K562 (cell line): ENCODE measurements around the gene CDC6. TPM values are rescaled to one million over a fixed set of nuclear protein-coding genes. Genes with fewer than 3 reads are reported as not detected.

Experiments
- ATAC-seq: fragments of 200-7000 bp; cut with Tn5 transposase; 3 replicates; pipeline ENCODE4 v1.9.1; 2020; ENCODE audit warnings: moderate library complexity
- BruUV-seq: library from RNA; stranded (reverse); fragments of 400-500 nt; replicated peaks from 2 replicates; lab custom pipeline; 2021; lab: Mats Ljungman, UMichigan
- CTCF ChIA-PET: fragments of 300-600 bp; formaldehyde crosslinking; extraction: SDS; loops from one replicate; lab custom pipeline; 2021; ENCODE audit warnings: low intra/inter-chr PET ratio; lab: Yijun Ruan, JAX
- POLR2A ChIA-PET: fragments of 300-600, 350-650 bp; sonication (Branson Sonifier 250); formaldehyde crosslinking; extraction: SDS; loops from one replicate; lab custom pipeline; 2021; ENCODE audit warnings: antibody characterized with exemption, inconsistent platforms; lab: Yijun Ruan, JAX
- DNase-seq, 4 experiments: peaks; one replicate each; pipeline versions ENCODE4 v3.0.0 to v3.0.0-alpha.2; 2011 to 2018; ENCODE audit warnings: low spot score in 3 of 4, mixed read lengths in 3 of 4; ENCODE audit errors: extremely low read depth in 1 of 4
- FAIRE-seq: peaks from 2 replicates; lab custom pipeline; 2011; peaks lifted over from hg19 to GRCh38; lab: Jason Lieb, UNC
- H2AFZ ChIP-seq: 2 replicates; pipeline ENCODE4 v1.6.0; 2011; ENCODE audit warnings: low read depth, low read length, control low read depth, inconsistent platforms
- H3K27ac ChIP-seq: fragments of 200-600 bp; 3 replicates; pipeline ENCODE4 v1.8.0; 2011; ENCODE audit warnings: low read depth, mild to moderate bottlenecking, control low read depth, inconsistent platforms, low read length, moderate library complexity, mixed read lengths; ENCODE audit errors: extremely low read depth
- H3K27me3 ChIP-seq, 2 experiments: fragments of 300-600 bp in 1 of 2; 2 replicates in 1 of 2; 3 replicates in 1 of 2; pipeline versions ENCODE4 v1.6.0 to v1.8.0; 2011; ENCODE audit warnings: inconsistent platforms in 2 of 2, low read length in 2 of 2, mild to moderate bottlenecking in 1 of 2, mixed read lengths in 1 of 2, moderate library complexity in 1 of 2; ENCODE audit not compliant: control insufficient read depth in 2 of 2, insufficient read depth in 2 of 2
- H3K36me3 ChIP-seq: fragments of 300-600 bp; 3 replicates; pipeline ENCODE4 v1.8.0; 2011; ENCODE audit warnings: mild to moderate bottlenecking, low read length, inconsistent platforms; ENCODE audit not compliant: control insufficient read depth, insufficient read depth
- H3K4me1 ChIP-seq, 2 experiments: fragments of 200-600 bp in 1 of 2; replicated peaks in 1 of 2; 2 replicates in 1 of 2; 3 replicates in 1 of 2; pipeline versions ENCODE4 v1.5.1 to v1.8.0; 2011; ENCODE audit warnings: inconsistent platforms in 2 of 2, low read length in 2 of 2, mild to moderate bottlenecking in 1 of 2, mixed read lengths in 1 of 2, moderate library complexity in 1 of 2; ENCODE audit not compliant: control insufficient read depth in 2 of 2, insufficient read depth in 2 of 2
- H3K4me2 ChIP-seq: 2 replicates; pipeline ENCODE4 v1.6.1; 2011; ENCODE audit warnings: low read length, control low read depth, inconsistent platforms, mixed read lengths; ENCODE audit not compliant: insufficient read depth
- H3K4me3 ChIP-seq: fragments of 200-600 bp; sonication (generic), shearing (Covaris generic); 2 replicates; pipeline ENCODE4 v1.5.1; 2016; ENCODE audit warnings: control low read depth, inconsistent platforms
- H3K79me2 ChIP-seq: fragments of 200-600 bp; 3 replicates; pipeline ENCODE4 v1.8.0; 2011; ENCODE audit warnings: low read length, inconsistent platforms; ENCODE audit not compliant: control insufficient read depth, insufficient read depth
- H3K9ac ChIP-seq, 2 experiments: 2 replicates each; pipeline versions ENCODE4 v1.6.0 to v1.6.1; 2011; ENCODE audit warnings: low read depth in 2 of 2, low read length in 2 of 2, control low read depth in 1 of 2, inconsistent platforms in 1 of 2, mild to moderate bottlenecking in 1 of 2, mixed read lengths in 1 of 2; ENCODE audit not compliant: insufficient read depth in 1 of 2
- H3K9me1 ChIP-seq: one replicate; pipeline ENCODE4 v1.6.0; 2011; ENCODE audit warnings: inconsistent platforms, mild to moderate bottlenecking, low read length, moderate library complexity; ENCODE audit not compliant: control insufficient read depth, insufficient read depth
- H3K9me3 ChIP-seq: replicated peaks from 2 replicates; pipeline ENCODE4 v1.5.1; 2011; ENCODE audit warnings: low read depth, low read length, inconsistent platforms; ENCODE audit not compliant: control insufficient read depth, insufficient read depth
- H4K20me1 ChIP-seq: replicated peaks from 2 replicates; pipeline ENCODE4 v1.6.1; 2011; ENCODE audit warnings: low read length, inconsistent platforms, mixed read lengths; ENCODE audit not compliant: control insufficient read depth, insufficient read depth
- PRDM10 ChIP-seq: fragments of 450-650 bp; IDR thresholded peaks from 2 replicates; pipeline ENCODE4 v1.6.1; 2018; ENCODE audit not compliant: partially characterized antibody
- TCF7L2 ChIP-seq: fragments of 150-350 bp; IDR thresholded peaks from 2 replicates; pipeline ENCODE4 v1.6.1; 2016; ENCODE audit warnings: low read depth, mild to moderate bottlenecking, low read length, moderate library complexity
- WGBS: fragments of 100-300 bp; shearing (Covaris generic); methylation state at CpG from one replicate; pipeline ENCODE4 v1.1.6; 2016; ENCODE audit warnings: low coverage, mixed read lengths; ENCODE audit not compliant: insufficient coverage; ENCODE audit errors: missing lambda C conversion rate; 5-methylcytosine and 5-hydroxymethylcytosine counted together
- in situ Hi-C: fragments of 300-500 bp; cut with MboI; formaldehyde crosslinking; loops from 4 replicates; pipeline ENCODE4 v1.15.0; 2018; ENCODE audit warnings: inconsistent platforms, mixed read lengths
- intact Hi-C: fragments of 100-400 bp; cut with micrococcal nuclease; formaldehyde crosslinking; loops from 2 replicates; pipeline ENCODE4 v1.14.2; 2022
- polyA plus RNA-seq, 8 experiments: library from polyadenylated mRNA; depleted of rRNA in 4 of 8; stranded (reverse) in 5 of 8; unstranded in 3 of 8; fragments of >200 nt; fragmentation: Nextera tagmentation in 2 of 8; fragmentation: Illumina TruSeq in 1 of 8; extraction: Ambion mirVana in 2 of 8; extraction: Trizol in 1 of 8; gene quantifications; 2 replicates each; pipeline versions ENCODE4 v1.2.1 to v1.2.3, GENCODE V29; 2011 to 2014; ENCODE audit warnings: inconsistent platforms in 1 of 8, missing spikeins in 1 of 8
- total RNA-seq, 7 experiments: library from RNA; depleted of rRNA in 6 of 7; stranded (reverse); fragments of >200 nt in 6 of 7; fragmentation: Illumina TruSeq in 2 of 7; extraction: Trizol in 2 of 7; gene quantifications; 2 replicates each; pipeline versions ENCODE4 v1.2.1 to v1.2.3, GENCODE V29; 2011 to 2021; ENCODE audit warnings: low replicate concordance in 1 of 7

The CDC6 gene
- total and polyA plus RNA-seq, 9 of the 15 experiments (the other 6 are each of a cell fraction or from before 2014, with no cell fraction given): 29.6 to 141 (median 106) TPM

- Histone ChIP-seq H3K4me3 (no peak overlapping the region), H3K9me3 (no peaks in the 10 kb centered on the region), H2AFZ (no peak overlapping the region), H3K4me2 (no peak overlapping the region), H3K27me3 (no peaks in the 10 kb centered on the region), H3K9me1 (no peaks in the 10 kb centered on the region), H3K9ac (no peak overlapping the region), H3K27ac (no peak overlapping the region)
- intact Hi-C loops (no loop called here), in situ Hi-C loops (loop anchor here (25.0 kb wide), 1 partner anchor 269 kb away; the partner anchor contains the start of gene CSF3)
- POLR2A ChIA-PET: interaction anchor here (0.6 to 1.3 kb wide), 2 partner anchors 29 to 222 kb away, joined by 3 to 4 read pairs; no protein-coding TSS in a partner anchor
- BruUV-seq: no TSS peak
- FAIRE-seq (no peak), ATAC-seq (no peak)
- 59% methylated on average over 2 of the region's 2 CpGs for WGBS
- CTCF ChIA-PET: interaction anchor here (0.6 kb wide), 1 partner anchor 61 kb away, joined by 3 read pairs; no protein-coding TSS in a partner anchor
- TF ChIP-seq PRDM10 (peak; percentile 40), TCF7L2 (no peak)
- TF ChIP-seq, all 486 proteins: peak for 1
- peaks cover 44% of the 10 kb centered on the region for H3K36me3 ChIP-seq
- H4K20me1 ChIP-seq: no peaks in the 10 kb centered on the region
- H3K4me1 ChIP-seq: no peaks in the 10 kb centered on the region
- no peaks in the 10 kb centered on the region for H3K79me2 ChIP-seq
- no peak for DNase-seq
Measured at GRCh38 chr17:40281663-40282062, 6.0 kb upstream of the CDC6 start.
